SK-N-SH (cell line): ENCODE data around the gene RSRC1. TPM values are rescaled to one million over a fixed set of nuclear protein-coding genes. Genes with fewer than 3 reads are reported as not detected.

Experiments
- CTCF ChIA-PET: fragments of 300-600, 350-600 bp; formaldehyde crosslinking; extraction: SDS; loops from one replicate; lab custom pipeline; 2021; lab: Yijun Ruan, JAX
- POLR2A ChIA-PET: fragments of 350-600 bp; sonication (Branson Sonifier 250); formaldehyde crosslinking; extraction: SDS; loops from one replicate; lab custom pipeline; 2020; ENCODE audit warnings: antibody characterized with exemption, inconsistent platforms; lab: Yijun Ruan, JAX
- DNase-seq: peaks from one replicate; pipeline ENCODE4 v3.0.0; 2012
- H2AFZ ChIP-seq: fragments of 200-600 bp; sonication (generic); 2 replicates; pipeline ENCODE4 v1.8.1; 2016; ENCODE audit warnings: antibody characterized with exemption, mild to moderate bottlenecking, low read depth
- H3F3A ChIP-seq: fragments of 200-600 bp; sonication (generic); replicated peaks from 2 replicates; pipeline ENCODE3; 2016; ENCODE audit warnings: antibody characterized with exemption, mild to moderate bottlenecking; ENCODE audit not compliant: insufficient read depth
- H3K27ac ChIP-seq, 2 experiments: fragments of 200-500 bp in 1 of 2; fragments of 200-600 bp in 1 of 2; sonication (Bioruptor generic) in 1 of 2; sonication (generic), shearing (Covaris generic) in 1 of 2; 2 replicates each; pipeline versions ENCODE4 v1.5.1 to v1.6.1; 2014 to 2016; ENCODE audit warnings: low read depth in 2 of 2, inconsistent platforms in 1 of 2, low read length in 1 of 2, mild to moderate bottlenecking in 1 of 2, mixed read lengths in 1 of 2
- H3K27me3 ChIP-seq: fragments of 200-600 bp; sonication (generic), shearing (Covaris generic); 2 replicates; pipeline ENCODE4 v1.6.1; 2016; ENCODE audit warnings: mixed run types; ENCODE audit not compliant: insufficient read depth
- H3K36me3 ChIP-seq, 2 experiments: fragments of 200-500 bp in 1 of 2; fragments of 200-600 bp in 1 of 2; sonication (Bioruptor generic) in 1 of 2; sonication (generic) in 1 of 2; replicated peaks in 1 of 2; 2 replicates each; pipeline versions ENCODE3 to v1.5.1; 2014 to 2016; ENCODE audit warnings: low read length in 1 of 2, mild to moderate bottlenecking in 1 of 2; ENCODE audit not compliant: insufficient read depth in 2 of 2, control insufficient read depth in 1 of 2
- H3K4me1 ChIP-seq, 2 experiments: fragments of 200-500 bp in 1 of 2; fragments of 200-600 bp in 1 of 2; sonication (Bioruptor generic) in 1 of 2; sonication (generic), shearing (Covaris generic) in 1 of 2; 2 replicates each; pipeline versions ENCODE4 v1.5.1 to v1.6.1; 2014 to 2016; ENCODE audit warnings: low read depth in 1 of 2, low read length in 1 of 2, mixed run types in 1 of 2; ENCODE audit not compliant: insufficient read depth in 2 of 2, control insufficient read depth in 1 of 2
- H3K4me2 ChIP-seq: fragments of 200-600 bp; sonication (generic), shearing (Covaris generic); 2 replicates; pipeline ENCODE4 v1.6.1; 2017; ENCODE audit warnings: mixed run types
- H3K4me3 ChIP-seq, 2 experiments: fragments of 200-500 bp in 1 of 2; fragments of 200-600 bp in 1 of 2; sonication (Bioruptor generic) in 1 of 2; sonication (generic), shearing (Covaris generic) in 1 of 2; 2 replicates each; pipeline versions ENCODE4 v1.5.1 to v1.8.1; 2014 to 2016; ENCODE audit warnings: low read depth in 2 of 2, inconsistent platforms in 1 of 2, low read length in 1 of 2, mild to moderate bottlenecking in 1 of 2, mixed read lengths in 1 of 2, moderate library complexity in 1 of 2
- H3K79me2 ChIP-seq: fragments of 200-600 bp; sonication (generic); 2 replicates; pipeline ENCODE4 v1.8.1; 2017; ENCODE audit warnings: mild to moderate bottlenecking; ENCODE audit not compliant: insufficient read depth
- H3K9ac ChIP-seq: fragments of 200-600 bp; sonication (generic); 2 replicates; pipeline ENCODE4 v1.6.1; 2017; ENCODE audit warnings: mixed run types
- H3K9me2 ChIP-seq: fragments of 200-600 bp; sonication (generic); 2 replicates; pipeline ENCODE4 v1.6.1; 2017; ENCODE audit warnings: mixed run types
- H3K9me3 ChIP-seq: fragments of 200-600 bp; sonication (generic); 2 replicates; pipeline ENCODE4 v1.6.1; 2017; ENCODE audit warnings: mixed run types, mild to moderate bottlenecking, moderate library complexity
- H4K20me1 ChIP-seq: fragments of 200-600 bp; sonication (generic); 2 replicates; pipeline ENCODE4 v1.6.1; 2017; ENCODE audit warnings: mild to moderate bottlenecking, mixed run types; ENCODE audit not compliant: insufficient read depth
- EP300 ChIP-seq, 2 experiments: IDR thresholded peaks; 2 replicates each; pipeline versions ENCODE4 v1.4.0 to v1.6.1; 2012; ENCODE audit warnings: borderline replicate concordance in 1 of 2, low read depth in 1 of 2, low read length in 1 of 2
- EZH2phosphoT487 ChIP-seq: fragments of 200-600 bp; sonication (generic); IDR thresholded peaks from 2 replicates; pipeline ENCODE4 v1.6.1; 2017; ENCODE audit warnings: low read depth, mixed run types, mild to moderate bottlenecking, antibody characterized with exemption, moderate library complexity, borderline replicate concordance
- FOXJ3 ChIP-seq: sonication (generic); formaldehyde crosslinking; IDR thresholded peaks from 2 replicates; pipeline ENCODE4 v1.5.1; 2020; ENCODE audit warnings: mild to moderate bottlenecking, missing genetic modification reagents
- GABPA ChIP-seq: IDR thresholded peaks from 2 replicates; pipeline ENCODE4 v1.4.0; 2012; ENCODE audit warnings: low read depth, mild to moderate bottlenecking
- GATA2 ChIP-seq: sonication (generic); formaldehyde crosslinking; IDR thresholded peaks from 2 replicates; pipeline ENCODE4 v1.5.0; 2020; ENCODE audit warnings: mild to moderate bottlenecking, missing genetic modification reagents
- JUND ChIP-seq: IDR thresholded peaks from 2 replicates; pipeline ENCODE4 v1.4.0; 2012
- NRF1 ChIP-seq: IDR thresholded peaks from 2 replicates; pipeline ENCODE4 v1.6.1; 2012; ENCODE audit warnings: low read depth, mild to moderate bottlenecking, low read length
- POLR2AphosphoS5 ChIP-seq: IDR thresholded peaks from 2 replicates; pipeline ENCODE4 v1.6.1; 2012; ENCODE audit warnings: low read depth, low read length
- RCOR1 ChIP-seq: fragments of 150-350 bp; IDR thresholded peaks from 2 replicates; pipeline ENCODE4 v1.6.1; 2017; ENCODE audit warnings: antibody characterized with exemption, low read length
- TAF1 ChIP-seq: IDR thresholded peaks from 2 replicates; pipeline ENCODE4 v1.6.1; 2012; ENCODE audit warnings: low read depth, mild to moderate bottlenecking, low read length, moderate library complexity, borderline replicate concordance
- TCF12 ChIP-seq: IDR thresholded peaks from 2 replicates; pipeline ENCODE4 v1.4.0; 2012
- TEAD4 ChIP-seq: IDR thresholded peaks from 2 replicates; pipeline ENCODE4 v1.4.0; 2012; ENCODE audit warnings: mild to moderate bottlenecking, borderline replicate concordance; ENCODE audit not compliant: insufficient read depth
- USF1 ChIP-seq: IDR thresholded peaks from 2 replicates; pipeline ENCODE4 v1.4.0; 2012; ENCODE audit warnings: low read depth, borderline replicate concordance
- ZBTB33 ChIP-seq: IDR thresholded peaks from 2 replicates; pipeline ENCODE4 v1.4.0; 2012; ENCODE audit warnings: low read depth, borderline replicate concordance
- WGBS: methylation state at CpG from one replicate; pipeline ENCODE4 v1.1.6; 2017; ENCODE audit warnings: low lambda C conversion rate; 5-methylcytosine and 5-hydroxymethylcytosine counted together
- polyA plus RNA-seq, 3 experiments: library from polyadenylated mRNA; depleted of rRNA; stranded (reverse); fragments of >200 nt; gene quantifications; 2 replicates each; pipeline ENCODE4 v1.2.3, GENCODE V29; 2012

The RSRC1 gene
- polyA plus RNA-seq, 1 of the 3 experiments (the other 2 are of a cell fraction), result 4.5 TPM

GRCh38 chr3:158165730-158166129 is 55.8 kb downstream of the RSRC1 start (continued):
- no peak for TF ChIP-seq ZBTB33
- peak; percentile 63; the same call in 1 of the 2 replicates for TF ChIP-seq TEAD4
- TF ChIP-seq POLR2AphosphoS5, result peak; percentile 55
- no peak for TF ChIP-seq GATA2
- TF ChIP-seq TAF1, result no peak
- TF ChIP-seq, all 33 proteins: peak for 9

- no peak overlapping the region for H3K4me3 ChIP-seq
- TF ChIP-seq GATA2 (peak; percentile 31; the same call in 1 of the 2 replicates), TCF12 (peak; percentile 88), RCOR1 (peak; percentile 60), NRF1 (no peak), JUND (0 out of 2 replicates have a peak, but pooled peaks have one; percentile 24), GABPA (no peak), USF1 (no peak), FOXJ3 (CRISPR knock-in tag) (0 out of 2 replicates have a peak, but pooled peaks have one; percentile 42), EP300 (IDR thresholded peaks at IDR 0.05; ENCODE audit: borderline replicate concordance in 1 of 2, low read depth in 1 of 2, low read length in 1 of 2) (peak in 1 of 2 experiments; percentile 93; a peak in 2 of 4 replicates), TEAD4 (peak; percentile 50), EZH2phosphoT487 (no peak), POLR2AphosphoS5 (peak; percentile 72; the same call in 1 of the 2 replicates)
- TF ChIP-seq, all 33 proteins: peak for 8
- H3K4me1 ChIP-seq, result peaks cover 18 to 47% of the 10 kb centered on the region in 2 experiments
- H3F3A ChIP-seq, result peaks cover 33% of the 10 kb centered on the region
- peak overlapping the region; percentile 13; the same call in 1 of the 2 replicates for H3K4me2 ChIP-seq
- H3K79me2 ChIP-seq, result peaks cover 20% of the 10 kb centered on the region
- peak; percentile 21 for DNase-seq
- WGBS, result 25% methylated on average over 2 of the region's 2 CpGs
- H3K9ac ChIP-seq, result no peak overlapping the region
- no peaks in the 10 kb centered on the region for H3K27me3 ChIP-seq
- H3K27ac ChIP-seq, result peak overlapping the region; percentile 41 to 85; a peak in 3 of 4 replicates
- peaks cover 3% of the 10 kb centered on the region; the same call in 1 of the 2 replicates for H3K9me2 ChIP-seq
- POLR2A ChIA-PET, result interaction anchor here (1.6 kb wide), 1 partner anchor 56 kb away, joined by 6 read pairs; the partner anchor contains the start of gene RSRC1
- H2AFZ ChIP-seq, result no peak overlapping the region
- no peaks in the 10 kb centered on the region; the same call in 1 of the 2 replicates for H4K20me1 ChIP-seq
- CTCF ChIA-PET, result interaction anchor here (0.8 to 1.5 kb wide), 3 partner anchors 268 to 633 kb away, joined by 3 to 4 read pairs (median 3); no protein-coding TSS in a partner anchor
- H3K36me3 ChIP-seq, result peaks cover 0 to 4% of the 10 kb centered on the region in 2 experiments
- H3K9me3 ChIP-seq, result no peaks in the 10 kb centered on the region
These were observed 56.3 kb downstream of the RSRC1 start for GRCh38 chr3:158166223-158166622.
